ENCODE measurements around the gene BRINP2.

Gene BRINP2

DNA sequence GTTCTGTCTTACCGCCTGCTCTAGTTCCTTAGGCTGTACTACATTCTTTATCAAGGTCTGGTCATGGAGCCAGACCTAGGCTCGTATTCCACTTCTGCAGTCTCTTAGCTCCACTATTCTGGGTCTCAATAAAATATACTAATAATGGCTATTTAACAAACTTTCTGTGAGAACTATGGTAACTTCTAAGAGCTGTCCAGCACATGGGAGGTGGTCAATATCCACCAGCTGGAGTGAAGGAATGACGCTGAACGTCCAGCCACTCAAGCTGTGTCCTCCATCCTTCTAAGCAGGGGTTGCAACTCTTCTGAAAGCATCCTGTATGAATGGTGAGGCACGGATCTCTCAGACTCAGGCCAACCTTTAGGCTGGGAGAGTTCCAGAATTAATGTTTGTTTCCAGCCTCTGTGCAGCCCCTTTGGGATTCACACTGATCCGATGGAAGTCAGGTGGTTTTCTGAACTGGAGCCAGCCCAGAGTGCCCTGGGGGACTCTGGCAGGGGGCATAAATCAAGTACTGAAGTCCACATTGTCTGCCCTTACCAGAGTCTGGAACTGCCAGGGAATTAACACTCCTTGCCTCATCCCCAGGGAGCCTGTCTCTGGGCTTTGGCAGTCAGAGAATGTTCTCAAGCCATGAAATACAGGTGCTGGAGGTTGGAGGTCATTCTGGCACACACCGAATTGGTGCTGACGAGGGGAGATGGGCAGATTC, 57.4 kb downstream of the BRINP2 start:
- DNase-seq = no peak

DNA sequence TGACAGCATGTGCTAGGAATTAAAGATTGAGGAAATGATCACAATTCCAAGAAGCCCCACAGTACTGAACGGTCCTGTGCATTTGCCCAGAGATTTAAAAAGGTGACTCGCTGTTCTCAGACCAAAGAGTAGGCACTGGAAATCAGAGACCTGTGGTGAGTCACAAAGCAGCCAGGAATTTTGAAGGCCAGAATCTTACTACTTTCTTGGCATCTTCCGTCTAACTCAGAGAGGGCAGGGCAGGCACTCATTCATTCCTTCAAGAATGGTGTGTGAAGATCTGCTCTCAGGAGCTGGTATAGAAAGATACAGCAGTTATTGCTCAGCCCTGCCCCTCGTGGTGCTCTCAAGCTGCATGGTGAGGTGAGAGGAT, 57.9 kb downstream of the BRINP2 start:
- DNase-seq = peak; percentile 68

GRCh38 chr1:177229781-177230180, 59.0 kb downstream of the BRINP2 start:
- no peak for DNase-seq

DNA sequence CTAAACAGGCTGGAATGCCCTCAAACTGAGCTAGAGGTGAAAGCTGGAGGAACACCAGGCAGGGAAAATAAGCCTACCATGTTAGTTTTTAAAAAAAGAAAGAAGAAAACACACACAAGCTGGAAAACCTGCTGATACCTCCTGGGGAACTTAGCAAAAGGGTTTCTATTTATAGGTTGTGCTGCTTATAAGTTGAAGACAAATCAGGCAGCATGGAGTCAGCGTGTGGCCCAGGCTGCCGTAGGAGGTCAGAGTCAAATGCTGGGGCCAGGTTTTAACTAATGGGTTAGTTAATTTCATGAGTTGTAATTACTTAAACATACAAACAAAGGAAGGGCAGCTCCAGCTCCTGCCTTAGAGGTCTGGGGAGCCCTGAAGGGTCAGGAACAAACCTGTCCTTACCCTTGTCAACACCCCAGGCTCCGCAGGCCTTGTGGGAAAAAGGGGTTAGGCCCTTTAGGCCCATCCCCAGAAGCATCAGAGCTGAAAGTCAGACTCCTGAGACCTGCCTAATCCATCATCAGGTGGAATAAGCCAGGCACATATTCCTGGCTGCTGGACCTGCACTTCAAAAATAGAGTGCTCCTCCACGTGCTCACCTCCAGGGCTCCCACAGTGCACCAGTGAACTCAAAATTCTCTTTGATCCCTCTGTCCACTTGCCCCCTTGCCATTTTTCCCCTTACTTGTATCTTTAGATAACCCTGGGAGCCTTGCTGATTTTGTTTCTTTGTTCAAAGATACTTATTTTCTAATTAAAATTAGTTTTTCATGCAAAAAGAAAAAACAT, 59.7 kb downstream of the BRINP2 start:
- DNase-seq = no peak

DNA sequence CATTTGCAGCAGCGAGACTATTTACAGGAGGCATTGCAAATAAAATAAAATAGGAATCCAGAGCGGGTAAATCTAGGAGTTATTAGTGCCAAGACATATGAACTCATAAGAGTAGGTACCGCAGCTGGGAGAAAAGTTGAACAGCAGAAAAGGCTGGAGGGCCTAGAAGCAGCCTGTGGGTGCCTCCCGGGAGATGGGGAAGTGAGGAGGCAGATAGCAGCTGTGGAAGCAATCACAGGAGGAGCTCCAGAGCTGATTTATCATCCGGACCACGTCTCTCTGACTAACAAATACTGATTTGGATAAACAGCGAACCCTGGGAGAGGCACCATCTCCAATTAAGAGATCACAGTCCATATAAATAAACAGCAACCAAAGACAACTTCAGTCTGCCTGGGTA, 64.6 kb downstream of the BRINP2 start:
- DNase-seq = no peak

DNA sequence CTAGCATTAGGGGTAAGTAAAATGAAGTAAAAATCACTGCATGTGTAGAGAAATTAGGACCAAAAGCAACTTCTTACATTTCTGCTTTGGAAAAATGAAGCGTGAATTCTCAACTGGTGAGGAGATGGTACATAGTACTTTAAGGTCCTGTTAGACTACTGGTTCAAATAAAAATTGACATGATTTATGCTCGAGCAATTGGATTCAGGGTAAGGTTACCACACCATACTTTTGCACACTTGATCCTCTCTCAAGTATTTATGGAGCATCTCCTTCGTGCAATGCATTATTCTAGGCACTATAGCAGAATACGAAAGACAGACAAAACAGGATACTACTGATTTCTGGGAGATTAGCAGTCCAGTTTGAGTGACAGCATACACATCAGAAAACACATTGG, 66.2 kb downstream of the BRINP2 start:
- DNase-seq = no peak

DNA sequence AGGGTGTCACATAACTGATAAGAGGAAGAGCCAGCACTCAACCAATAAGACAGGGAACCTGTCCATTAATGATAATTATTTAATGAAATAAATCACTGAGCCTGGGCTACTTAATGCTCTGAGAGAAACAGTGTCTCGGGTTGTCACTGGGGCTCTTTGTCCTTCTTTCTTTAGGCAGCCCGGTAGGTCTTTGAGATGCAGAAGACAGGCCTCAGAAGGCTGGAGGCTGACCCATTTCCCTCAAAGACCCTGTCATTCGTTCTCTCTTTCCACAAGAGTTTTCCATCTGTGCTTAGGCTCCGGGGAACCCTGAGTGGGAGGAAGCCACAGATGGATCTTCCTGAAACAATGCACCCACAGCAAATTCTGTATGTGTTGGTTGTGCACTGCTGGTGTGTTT, 68.2 kb downstream of the BRINP2 start:
- no peak for DNase-seq

DNA sequence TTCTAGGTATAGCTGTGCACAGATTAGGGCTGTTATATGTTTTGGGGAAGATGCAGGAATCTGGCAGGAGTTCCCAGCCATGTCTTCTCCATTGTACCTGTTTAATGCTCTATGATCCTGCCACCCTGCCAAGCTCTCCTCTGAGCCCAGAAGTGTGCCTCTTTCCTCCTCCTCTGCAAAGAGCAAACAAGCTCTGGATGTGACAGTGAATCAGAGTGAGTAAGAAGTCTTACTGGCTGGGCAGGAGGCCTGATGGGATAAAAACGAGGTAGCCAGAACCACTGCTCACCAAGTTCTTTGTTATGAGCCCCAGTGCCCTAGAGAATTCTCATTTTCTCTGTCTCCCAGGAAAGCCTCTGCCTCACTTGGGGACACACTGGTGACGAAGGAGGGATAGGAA, 69.0 kb downstream of the BRINP2 start:
- DNase-seq = no peak

GRCh38 chr1:177243773-177244172, 73.0 kb downstream of the BRINP2 start:
- DNase-seq = no peak

DNA sequence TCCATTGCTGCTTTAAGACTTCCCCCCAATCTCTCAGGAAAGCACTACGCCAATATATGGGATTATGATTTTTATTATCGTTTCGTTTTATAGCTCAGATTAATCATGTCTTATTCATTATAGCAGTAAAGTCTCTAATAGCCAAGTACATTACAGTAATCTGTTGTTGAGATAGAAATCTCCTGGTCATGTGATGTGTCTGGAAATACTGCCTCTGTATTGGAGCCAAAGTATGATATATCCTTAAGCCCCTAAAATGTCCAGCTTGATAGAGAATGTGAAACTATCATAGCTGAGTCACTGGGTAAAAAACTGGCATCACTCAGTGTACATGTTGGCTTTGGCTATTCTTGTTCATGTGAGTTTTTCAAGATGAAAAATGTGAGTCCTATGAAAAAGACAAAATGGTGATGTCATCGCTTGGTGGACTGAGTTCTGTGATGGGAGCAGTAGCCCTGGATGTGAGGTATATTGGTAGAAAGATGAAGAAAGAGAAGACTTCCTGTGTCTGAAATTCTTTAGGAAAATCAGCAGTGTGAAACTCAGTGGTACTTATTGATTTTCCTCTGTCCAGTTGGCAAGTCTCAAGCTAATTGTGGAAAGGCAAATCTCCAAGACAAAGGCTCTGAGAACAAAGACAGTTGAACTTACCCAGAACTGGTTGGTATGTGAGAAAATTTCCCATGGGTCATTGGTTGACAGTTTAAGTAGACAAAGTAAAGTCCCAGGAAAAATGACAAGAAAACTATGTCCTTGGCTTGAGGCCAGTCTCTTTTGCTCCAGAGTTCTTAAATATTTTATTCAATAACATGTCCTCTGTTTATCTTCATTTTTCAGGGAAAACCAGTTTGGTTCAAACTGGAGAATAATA, 76.2 kb downstream of the BRINP2 start:
- DNase-seq = no peak

- no peak for DNase-seq
These were observed 76.9 kb downstream of the BRINP2 start for GRCh38 chr1:177247623-177248176.

- DNase-seq = no peak
These were observed 77.5 kb downstream of the BRINP2 start for GRCh38 chr1:177248258-177248657.

- no peak for DNase-seq
These were observed 78.5 kb downstream of the BRINP2 start for GRCh38 chr1:177249231-177249630.

GRCh38 chr1:177252877-177253276, 82.1 kb downstream of the BRINP2 start:
- DNase-seq = no peak

- DNase-seq = peak; percentile 24
These were observed 84.7 kb downstream of the BRINP2 start for GRCh38 chr1:177255411-177255810.

- peak; percentile 76 for DNase-seq
These were observed 85.7 kb downstream of the BRINP2 start for GRCh38 chr1:177256153-177257075.

DNA sequence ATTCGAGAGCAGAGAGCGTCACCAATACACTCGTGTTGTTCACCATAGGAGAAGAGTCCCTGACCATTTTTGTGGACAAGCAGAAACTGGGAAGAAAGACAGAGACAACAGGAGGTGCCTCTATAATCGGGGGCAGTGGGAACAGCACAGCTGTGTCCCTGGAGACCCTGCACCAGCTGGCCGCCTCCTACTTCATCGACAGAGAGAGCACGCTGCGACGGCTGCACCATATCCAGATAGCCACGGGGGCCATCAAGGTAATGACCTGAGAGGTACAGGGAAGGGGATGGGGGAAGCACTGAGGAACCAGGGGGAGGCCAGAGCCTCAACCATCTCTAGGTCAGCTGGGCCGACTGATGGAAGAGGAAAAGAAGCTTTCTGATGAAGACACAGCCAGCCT, 86.4 kb downstream of the BRINP2 start:
- DNase-seq = no peak

GRCh38 chr1:177257576-177257975, 86.8 kb downstream of the BRINP2 start:
- DNase-seq = no peak

DNA sequence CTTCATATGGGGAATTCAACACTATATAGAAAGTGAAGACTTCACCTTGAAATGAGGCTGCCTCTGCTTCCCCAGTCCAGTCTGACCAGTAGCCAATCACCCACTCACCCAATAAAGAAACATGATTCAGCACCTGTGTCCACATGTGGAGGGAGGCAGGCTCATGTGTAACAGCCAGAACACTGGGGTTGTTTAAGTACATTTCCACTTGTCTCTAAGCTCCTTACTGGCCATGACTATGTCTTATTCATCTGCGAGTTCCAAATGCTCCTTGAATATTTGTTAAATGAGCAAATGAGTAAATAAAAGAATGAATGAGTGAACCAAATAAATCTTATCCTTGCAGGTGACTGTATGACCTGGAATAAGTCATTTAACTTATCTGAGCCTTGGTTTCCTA, 100.1 kb downstream of the BRINP2 start:
- DNase-seq = no peak

GRCh38 chr1:177273141-177273540, 102.4 kb downstream of the BRINP2 start:
- DNase-seq = no peak

DNA sequence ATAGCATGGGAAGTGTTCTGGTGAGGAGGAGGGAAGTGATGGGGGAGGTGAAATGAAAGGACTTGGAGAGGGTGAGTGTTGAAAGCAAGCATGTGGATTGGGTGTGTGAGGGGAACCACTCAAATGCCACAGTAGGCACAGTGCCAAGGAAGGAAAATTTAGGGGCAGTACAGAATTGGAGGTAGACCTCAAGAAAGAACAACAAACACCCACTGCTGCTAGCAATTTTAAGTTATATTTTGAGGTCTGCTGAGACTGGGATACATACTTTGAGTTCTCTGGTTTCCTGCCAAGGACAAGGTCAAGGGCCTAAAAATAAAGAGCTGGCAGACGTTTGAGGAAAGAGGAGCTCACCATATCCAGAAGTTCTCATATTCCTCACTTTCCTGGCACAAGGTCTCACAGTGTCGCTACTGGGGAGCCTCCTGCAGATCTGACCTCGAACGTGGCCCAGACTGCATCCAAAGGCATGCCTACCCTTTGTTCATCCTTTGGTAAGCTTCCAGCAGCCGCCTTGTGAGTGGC, 104.0 kb downstream of the BRINP2 start:
- peak; percentile 37 for DNase-seq

DNA sequence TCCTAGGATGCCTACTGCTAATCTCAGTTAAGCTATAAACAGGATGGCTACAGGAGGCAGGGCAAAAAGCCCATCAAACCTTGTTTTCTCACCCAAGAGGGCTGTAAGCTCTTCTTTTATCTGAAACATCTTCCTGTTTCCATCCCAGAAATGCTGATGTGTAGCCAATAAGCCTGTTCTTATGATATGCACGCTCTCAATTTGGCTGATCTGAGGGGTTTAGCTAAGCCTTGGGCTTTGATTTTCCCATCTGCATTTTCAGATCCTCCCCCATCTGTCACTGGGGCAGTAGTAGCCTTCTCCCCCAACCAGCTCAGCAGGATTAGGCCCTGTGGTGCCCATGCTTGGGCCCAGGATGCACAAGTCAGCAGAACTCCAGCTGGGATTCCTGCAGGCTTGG, 105.0 kb downstream of the BRINP2 start:
- DNase-seq = no peak
